ENCODE data around the gene KRTAP5-6.

GRCh38 chr11:1660111-1660867, 36.7 kb upstream of the KRTAP5-6 start:
- TF ChIP-seq CTCF (conservative IDR thresholded peaks at IDR 0.05 in 1 of 2, IDR thresholded peaks at IDR 0.05 in 1 of 2; ENCODE audit: extremely low read depth in 1 of 2, insufficient read depth in 1 of 2, low read depth in 1 of 2, low read length in 2 of 2), result no peak
- no peak for TF ChIP-seq EZH2 (IDR thresholded peaks at IDR 0.05; ENCODE audit: borderline replicate concordance, low read length)
